Measurements from ENCODE around the gene PANX1.
A peak's percentile ranks its signal among the peaks of the same experiment; 100 is the strongest.

The PANX1 gene

DNA sequence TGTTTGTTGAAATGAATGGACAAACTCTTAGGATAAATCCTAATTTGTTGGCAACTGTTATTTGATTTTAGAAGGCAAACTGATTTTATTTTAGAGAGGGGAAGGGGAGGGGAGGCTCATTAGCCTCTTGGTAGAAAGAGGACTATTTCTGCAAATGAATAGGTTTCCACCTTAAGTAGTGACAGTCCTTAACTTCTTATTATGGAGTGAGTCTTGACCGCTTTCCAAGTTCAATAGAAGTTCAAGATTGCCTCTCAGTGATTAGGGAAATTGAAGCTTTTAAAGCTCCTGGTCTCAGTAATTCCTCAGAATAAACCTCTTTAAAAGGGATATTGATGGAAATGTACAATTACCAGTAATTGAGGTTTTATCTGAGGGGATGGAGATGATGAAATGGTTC, 55.7 kb downstream of the PANX1 start:
- no peaks in the 10 kb centered on the region for H3K27me3 ChIP-seq (replicated peaks)
- no peak overlapping the region for H3K27ac ChIP-seq

DNA sequence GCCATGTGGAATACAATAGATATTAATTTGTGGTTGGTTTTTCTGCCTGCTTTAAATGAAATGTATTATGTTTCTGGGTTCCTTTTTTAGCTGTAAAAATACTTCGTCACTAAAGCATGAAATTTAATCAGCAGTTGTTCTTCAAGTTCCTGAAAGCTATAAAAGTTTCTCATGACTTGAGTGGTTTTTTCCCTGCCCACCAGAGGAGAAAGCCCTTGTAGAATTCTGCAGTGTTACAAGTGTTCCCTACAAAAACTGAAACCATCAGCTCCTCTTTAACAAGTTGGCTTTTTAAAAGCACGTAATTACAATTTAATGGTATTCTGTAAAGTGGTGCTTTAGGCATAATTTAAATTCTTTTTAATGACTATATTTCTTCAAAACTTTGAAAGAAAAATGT, 56.2 kb downstream of the PANX1 start:
- Histone ChIP-seq H3K27me3 (replicated peaks) (no peaks in the 10 kb centered on the region), H3K27ac (no peak overlapping the region), H3K4me3 (ENCODE audit: low read depth, low read length) (no peak overlapping the region), H3K36me3 (replicated peaks) (peaks cover 3% of the 10 kb centered on the region)
- TF ChIP-seq, protein P1, sequence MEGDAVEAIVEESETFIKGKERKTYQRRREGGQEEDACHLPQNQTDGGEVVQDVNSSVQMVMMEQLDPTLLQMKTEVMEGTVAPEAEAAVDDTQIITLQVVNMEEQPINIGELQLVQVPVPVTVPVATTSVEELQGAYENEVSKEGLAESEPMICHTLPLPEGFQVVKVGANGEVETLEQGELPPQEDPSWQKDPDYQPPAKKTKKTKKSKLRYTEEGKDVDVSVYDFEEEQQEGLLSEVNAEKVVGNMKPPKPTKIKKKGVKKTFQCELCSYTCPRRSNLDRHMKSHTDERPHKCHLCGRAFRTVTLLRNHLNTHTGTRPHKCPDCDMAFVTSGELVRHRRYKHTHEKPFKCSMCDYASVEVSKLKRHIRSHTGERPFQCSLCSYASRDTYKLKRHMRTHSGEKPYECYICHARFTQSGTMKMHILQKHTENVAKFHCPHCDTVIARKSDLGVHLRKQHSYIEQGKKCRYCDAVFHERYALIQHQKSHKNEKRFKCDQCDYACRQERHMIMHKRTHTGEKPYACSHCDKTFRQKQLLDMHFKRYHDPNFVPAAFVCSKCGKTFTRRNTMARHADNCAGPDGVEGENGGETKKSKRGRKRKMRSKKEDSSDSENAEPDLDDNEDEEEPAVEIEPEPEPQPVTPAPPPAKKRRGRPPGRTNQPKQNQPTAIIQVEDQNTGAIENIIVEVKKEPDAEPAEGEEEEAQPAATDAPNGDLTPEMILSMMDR (IDR thresholded peaks at IDR 0.05; ENCODE audit: low read depth, low read length, missing control alignments) = no peak
- DNase-seq = no peak
- in situ Hi-C loops (cut with HindIII; ENCODE audit: low pct_ligation_motif_present, low sequenced_read_pairs) = no loop called here

More for the DNA sequence above, 55.7 kb downstream of the PANX1 start:
- TF ChIP-seq, protein P1 (IDR thresholded peaks at IDR 0.05; ENCODE audit: low read depth, low read length, missing control alignments) = no peak
- Histone ChIP-seq H3K36me3 (replicated peaks) (peaks cover 4% of the 10 kb centered on the region), H3K4me3 (ENCODE audit: low read depth, low read length) (no peak overlapping the region)
- no peak for DNase-seq
- in situ Hi-C loops (cut with HindIII; ENCODE audit: low pct_ligation_motif_present, low sequenced_read_pairs) = no loop called here

DNA sequence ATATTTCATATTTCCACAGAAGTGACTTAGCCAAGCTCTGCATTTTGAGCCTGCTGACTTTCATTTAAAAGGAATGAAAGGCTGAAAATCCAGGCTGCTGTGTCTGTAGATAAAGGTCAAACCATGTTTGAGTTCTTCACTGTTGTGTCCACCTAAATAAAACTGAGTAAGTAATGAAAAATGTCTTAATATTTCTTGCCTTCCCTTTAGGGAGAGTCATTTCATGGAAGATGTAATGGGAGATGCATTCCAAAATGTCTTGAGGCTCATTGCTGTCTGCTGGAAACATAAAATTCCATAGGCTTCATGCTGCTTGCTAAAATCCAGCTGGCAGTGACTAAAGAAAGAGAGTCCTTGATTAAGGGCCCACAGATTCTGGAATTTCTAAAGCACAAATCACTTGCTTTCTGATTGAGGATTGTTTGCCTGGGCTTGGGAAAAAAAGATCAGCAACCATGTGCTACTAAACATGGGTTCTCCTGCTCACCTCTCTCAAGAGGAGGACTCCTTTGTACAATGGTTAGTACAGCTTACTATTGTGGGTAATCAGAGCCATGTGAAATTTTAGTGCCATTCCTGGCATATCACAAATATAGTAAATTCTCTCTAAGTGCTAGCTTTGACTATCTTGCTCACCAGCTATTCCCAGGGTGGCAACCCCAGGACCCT, 56.9 kb downstream of the PANX1 start:
- Histone ChIP-seq H3K27ac (no peak overlapping the region), H3K27me3 (replicated peaks) (no peaks in the 10 kb centered on the region), H3K36me3 (replicated peaks) (no peaks in the 10 kb centered on the region), H3K4me3 (ENCODE audit: low read depth, low read length) (no peak overlapping the region)
- DNase-seq = no peak
- in situ Hi-C loops (cut with HindIII; ENCODE audit: low pct_ligation_motif_present, low sequenced_read_pairs) = no loop called here
- TF ChIP-seq, protein P1 (IDR thresholded peaks at IDR 0.05; ENCODE audit: low read depth, low read length, missing control alignments) = no peak

DNA sequence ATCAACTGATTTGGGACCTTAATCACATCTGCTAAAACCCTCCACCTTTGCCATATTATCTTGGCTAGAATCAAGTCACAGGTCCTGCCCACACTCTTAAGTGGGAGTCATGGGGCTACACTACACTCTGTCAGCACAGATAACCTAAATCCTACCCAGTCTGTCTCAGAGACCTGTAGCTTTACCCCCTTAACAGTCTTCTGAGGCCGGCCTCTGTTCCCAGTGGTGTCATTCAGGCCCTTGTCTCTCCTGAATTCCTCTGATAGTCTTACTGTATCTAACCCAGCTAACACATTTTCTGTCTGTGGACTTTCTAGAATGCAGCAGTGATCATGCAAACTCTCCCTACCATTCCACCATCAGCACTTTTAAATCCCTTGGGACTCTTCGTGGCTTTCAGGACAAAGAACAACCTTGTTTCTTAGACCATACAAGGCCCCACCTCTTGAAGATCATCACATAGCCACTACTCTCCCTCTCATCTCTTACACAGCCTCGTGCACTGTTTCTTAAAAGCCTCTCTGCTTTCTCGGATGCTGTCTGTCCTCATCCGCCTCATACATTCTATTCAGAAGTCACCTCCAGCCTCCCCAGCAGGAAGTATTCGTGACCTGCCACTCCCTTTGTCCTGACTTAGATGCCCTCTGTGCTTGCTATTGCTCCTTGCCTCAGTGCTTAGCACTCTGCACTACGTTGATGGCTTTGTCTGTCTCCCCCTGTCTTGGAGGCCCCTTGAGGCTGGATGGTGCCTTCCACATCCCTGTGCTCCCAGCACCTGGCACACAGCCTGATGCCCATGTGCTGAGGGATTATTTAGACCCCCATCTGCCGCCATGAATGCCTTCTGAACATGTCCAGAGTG, 57.9 kb downstream of the PANX1 start:
- no peaks in the 10 kb centered on the region for H3K27me3 ChIP-seq (replicated peaks)
- no peak overlapping the region for H3K4me3 ChIP-seq (ENCODE audit: low read depth, low read length)
- H3K36me3 ChIP-seq (replicated peaks) = no peaks in the 10 kb centered on the region
- no peak for DNase-seq
- no peak overlapping the region for H3K27ac ChIP-seq
- in situ Hi-C loops (cut with HindIII; ENCODE audit: low pct_ligation_motif_present, low sequenced_read_pairs) = no loop called here
- TF ChIP-seq, protein P1 (IDR thresholded peaks at IDR 0.05; ENCODE audit: low read depth, low read length, missing control alignments) = no peak

DNA sequence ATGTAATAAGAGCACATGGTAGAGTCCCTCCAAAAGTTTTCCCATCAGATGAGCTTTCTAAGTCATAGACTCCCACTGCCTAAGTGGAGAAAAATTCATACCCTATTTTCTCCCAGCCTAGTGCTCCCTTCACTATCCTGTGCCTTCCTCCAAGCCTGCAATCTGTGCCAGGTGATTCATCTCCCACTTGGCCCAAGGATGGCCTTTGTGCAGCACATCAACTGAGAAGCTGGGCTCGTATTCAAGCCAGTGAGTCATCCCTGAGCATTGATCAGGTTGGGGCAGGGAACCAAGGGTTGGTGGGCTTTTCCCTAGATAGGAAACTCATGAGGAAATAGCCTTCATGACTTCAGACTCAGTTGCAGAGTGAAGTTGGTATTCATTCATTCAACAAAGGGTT, 64.6 kb downstream of the PANX1 start:
- in situ Hi-C loops (cut with HindIII; ENCODE audit: low pct_ligation_motif_present, low sequenced_read_pairs) = no loop called here
- no peaks in the 10 kb centered on the region for H3K36me3 ChIP-seq (replicated peaks)
- no peak overlapping the region for H3K4me3 ChIP-seq (ENCODE audit: low read depth, low read length)
- H3K27ac ChIP-seq = no peak overlapping the region
- TF ChIP-seq, protein P1 (IDR thresholded peaks at IDR 0.05; ENCODE audit: low read depth, low read length, missing control alignments) = no peak
- no peaks in the 10 kb centered on the region for H3K27me3 ChIP-seq (replicated peaks)
- peak; percentile 45 for DNase-seq
